Fibroblast of peridontal ligament (primary cell): ENCODE data around the gene BBS1.

Source experiments
- DNase-seq: peaks from one replicate; pipeline ENCODE4 v3.0.0-alpha.2; 2010; ENCODE audit errors: extremely low read depth

Gene BBS1

GRCh38 chr11:66477263-66478201 lies 32.9 kb upstream of the BBS1 start:
- DNase-seq, result no peak

- DNase-seq, result no peak
These were observed 31.6 kb upstream of the BBS1 start for GRCh38 chr11:66478729-66479393.

- peak; percentile 40 for DNase-seq
These were observed 30.9 kb upstream of the BBS1 start for GRCh38 chr11:66479394-66480116.

- DNase-seq, result peak; percentile 92
These were observed 30.1 kb upstream of the BBS1 start, which contains the start of gene DPP3 for GRCh38 chr11:66480117-66480938. TSS of gene DPP3 (plus strand) at chr11:66480434. CDS start at chr11:66482201, 1,767 bp downstream.

- DNase-seq, result no peak
These were observed 25.5 kb upstream of the BBS1 start for GRCh38 chr11:66484806-66485380.

- DNase-seq, result no peak
These were observed 21.5 kb upstream of the BBS1 start for GRCh38 chr11:66488957-66489356.

- no peak for DNase-seq
These were observed 20.8 kb upstream of the BBS1 start for GRCh38 chr11:66489636-66490035.

GRCh38 chr11:66491315-66491935 lies 19.0 kb upstream of the BBS1 start:
- no peak for DNase-seq

GRCh38 chr11:66492161-66492865 lies 18.1 kb upstream of the BBS1 start:
- DNase-seq, result no peak

GRCh38 chr11:66493130-66493529 lies 17.3 kb upstream of the BBS1 start:
- no peak for DNase-seq

GRCh38 chr11:66494458-66494857 lies 16.0 kb upstream of the BBS1 start:
- DNase-seq, result no peak

GRCh38 chr11:66494935-66495334 lies 15.5 kb upstream of the BBS1 start:
- DNase-seq, result no peak

GRCh38 chr11:66495401-66495854 lies 15.0 kb upstream of the BBS1 start:
- DNase-seq, result no peak

GRCh38 chr11:66497206-66497605 lies 13.2 kb upstream of the BBS1 start:
- DNase-seq, result no peak

GRCh38 chr11:66498506-66498905 lies 11.9 kb upstream of the BBS1 start:
- no peak for DNase-seq

GRCh38 chr11:66505276-66505816 lies 5.1 kb upstream of the BBS1 start:
- no peak for DNase-seq

GRCh38 chr11:66509131-66509561 lies 1.3 kb upstream of the BBS1 start:
- DNase-seq, result no peak

- DNase-seq, result no peak
These were observed 530 bp downstream of the BBS1 start for GRCh38 chr11:66510990-66511339.

- DNase-seq, result no peak
These were observed 13.2 kb downstream of the BBS1 start for GRCh38 chr11:66523611-66524010.
